Measurements from ENCODE around the gene HTT. TPM values are rescaled to one million over a fixed set of nuclear protein-coding genes. Genes with fewer than 3 reads are reported as not detected.
A peak's percentile ranks its signal among the peaks of the same experiment; 100 is the strongest.

Gene HTT
- polyA plus RNA-seq (2014; cell fraction: cytosol; rRNA removed), result 6.9 and 11.7 TPM in 2 replicates
- polyA plus RNA-seq (2014; cell fraction: nucleus; rRNA removed), result 10.7 and 22.7 TPM in 2 replicates

DNA sequence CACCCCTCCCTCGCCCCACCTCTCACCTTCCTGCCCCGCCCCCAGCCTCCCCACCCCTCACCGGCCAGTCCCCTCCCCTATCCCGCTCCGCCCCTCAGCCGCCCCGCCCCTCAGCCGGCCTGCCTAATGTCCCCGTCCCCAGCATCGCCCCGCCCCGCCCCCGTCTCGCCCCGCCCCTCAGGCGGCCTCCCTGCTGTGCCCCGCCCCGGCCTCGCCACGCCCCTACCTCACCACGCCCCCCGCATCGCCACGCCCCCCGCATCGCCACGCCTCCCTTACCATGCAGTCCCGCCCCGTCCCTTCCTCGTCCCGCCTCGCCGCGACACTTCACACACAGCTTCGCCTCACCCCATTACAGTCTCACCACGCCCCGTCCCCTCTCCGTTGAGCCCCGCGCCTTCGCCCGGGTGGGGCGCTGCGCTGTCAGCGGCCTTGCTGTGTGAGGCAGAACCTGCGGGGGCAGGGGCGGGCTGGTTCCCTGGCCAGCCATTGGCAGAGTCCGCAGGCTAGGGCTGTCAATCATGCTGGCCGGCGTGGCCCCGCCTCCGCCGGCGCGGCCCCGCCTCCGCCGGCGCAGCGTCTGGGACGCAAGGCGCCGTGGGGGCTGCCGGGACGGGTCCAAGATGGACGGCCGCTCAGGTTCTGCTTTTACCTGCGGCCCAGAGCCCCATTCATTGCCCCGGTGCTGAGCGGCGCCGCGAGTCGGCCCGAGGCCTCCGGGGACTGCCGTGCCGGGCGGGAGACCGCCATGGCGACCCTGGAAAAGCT, at the start of gene HTT, which contains the start of gene HTT-AS:
Gene HTT, plus strand, starts transcription at position 604 of the 768 bp plus-strand sequence. Its CDS starts 145 bp downstream, at position 749.
Gene HTT-AS, minus strand, starts transcription at position 461 of the 768 bp plus-strand sequence.
- DNase-seq (ENCODE audit: low spot score), result peak; percentile 91

DNA sequence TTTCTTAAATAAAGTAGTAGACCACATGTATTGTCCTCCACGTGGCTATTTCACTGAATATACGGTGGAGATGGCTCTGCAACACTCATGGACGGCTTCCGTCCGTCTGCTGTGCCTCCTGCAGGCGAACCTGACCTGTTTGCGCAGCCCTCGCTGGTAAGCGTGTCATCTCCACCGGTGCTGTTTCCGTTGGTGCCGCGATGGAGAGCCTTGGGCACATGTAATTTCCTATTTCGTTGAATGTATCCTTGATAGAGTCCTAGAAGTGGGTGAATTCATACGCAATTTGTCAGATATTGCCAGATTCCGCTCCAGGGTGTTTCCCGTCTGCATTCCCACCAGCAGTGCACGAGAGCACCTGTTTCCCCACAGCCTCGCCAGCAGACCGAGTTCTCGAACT, 48.6 kb upstream of the HTT start:
- no peak for DNase-seq (ENCODE audit: low spot score)

DNA sequence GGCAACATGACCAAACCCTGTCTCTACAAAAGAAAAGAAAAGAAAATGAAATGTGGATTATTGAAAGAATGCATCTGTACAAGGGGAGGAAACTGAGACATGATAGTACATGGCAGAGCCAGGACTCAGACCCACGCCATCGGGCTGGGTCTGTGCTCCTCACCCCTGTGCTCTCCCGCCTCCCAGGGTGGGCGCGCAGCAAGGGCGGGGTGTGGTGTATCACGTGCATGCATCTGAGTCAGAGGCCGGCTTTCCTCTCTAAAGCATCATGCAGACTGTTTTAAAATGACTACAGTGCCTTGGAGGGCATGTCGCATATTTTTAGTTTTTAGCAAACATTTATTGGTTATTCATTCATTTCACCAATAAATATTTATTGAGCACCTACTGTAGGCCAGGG, 47.9 kb upstream of the HTT start:
- no peak for DNase-seq (ENCODE audit: low spot score)

DNA sequence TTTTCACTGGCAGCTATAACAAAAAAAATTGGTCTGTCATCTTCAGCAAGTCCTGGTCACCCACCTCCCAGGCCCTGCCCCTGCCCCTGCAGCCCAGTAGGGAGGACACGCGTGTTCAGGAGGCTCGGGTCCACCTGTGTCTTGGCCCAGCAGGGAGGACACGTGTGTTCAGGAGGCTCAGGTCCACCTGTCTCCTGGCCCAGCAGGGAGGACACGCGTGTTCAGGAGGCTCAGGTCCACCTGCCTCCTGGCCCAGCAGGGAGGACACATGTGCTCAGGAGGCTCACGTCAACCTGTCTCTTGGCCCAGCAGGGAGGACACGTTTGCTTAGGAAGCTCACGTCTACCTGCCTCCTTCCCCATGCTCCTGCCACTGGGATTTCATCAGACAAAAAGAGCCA, 45.0 kb upstream of the HTT start:
- no peak for DNase-seq (ENCODE audit: low spot score)

DNA sequence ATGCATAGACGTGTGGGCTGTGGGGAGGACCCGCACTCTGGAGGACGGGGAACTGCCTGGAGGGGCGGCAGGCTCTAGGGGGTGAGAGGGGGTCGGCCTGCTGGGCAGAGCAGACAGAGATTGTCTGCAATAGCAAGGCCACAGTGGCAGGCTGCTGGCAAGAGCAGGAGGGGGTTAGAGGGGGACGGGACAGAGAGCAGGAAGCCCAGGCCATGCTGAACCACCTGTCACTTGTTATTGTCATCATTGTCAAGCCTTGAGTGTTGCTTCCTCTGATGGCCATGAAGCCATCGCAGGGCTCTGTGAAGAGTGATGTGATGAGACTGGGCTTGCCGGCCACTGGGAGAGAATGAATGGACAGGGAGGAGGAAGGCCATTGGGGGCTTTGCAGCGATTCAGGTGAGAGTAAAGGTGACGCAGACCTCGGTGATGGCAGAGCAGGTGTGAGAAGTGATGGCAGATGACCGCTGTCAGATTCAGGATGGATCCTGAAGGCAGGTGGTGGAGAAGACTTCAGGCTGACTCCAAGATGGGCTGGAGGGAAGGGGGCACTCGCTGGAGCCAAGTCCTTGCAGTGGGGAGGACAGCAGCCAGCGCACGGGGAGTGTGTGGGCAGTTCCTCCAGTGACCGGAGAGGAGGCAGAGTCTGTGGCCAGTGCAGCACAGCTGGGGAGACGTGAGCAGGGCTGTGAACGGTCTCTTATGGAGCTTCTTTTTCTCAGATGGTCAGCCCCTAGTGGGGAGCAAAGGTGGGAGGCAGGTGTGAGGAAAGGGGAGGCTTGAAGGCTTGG, 43.7 kb upstream of the HTT start:
- no peak for DNase-seq (ENCODE audit: low spot score)

DNA sequence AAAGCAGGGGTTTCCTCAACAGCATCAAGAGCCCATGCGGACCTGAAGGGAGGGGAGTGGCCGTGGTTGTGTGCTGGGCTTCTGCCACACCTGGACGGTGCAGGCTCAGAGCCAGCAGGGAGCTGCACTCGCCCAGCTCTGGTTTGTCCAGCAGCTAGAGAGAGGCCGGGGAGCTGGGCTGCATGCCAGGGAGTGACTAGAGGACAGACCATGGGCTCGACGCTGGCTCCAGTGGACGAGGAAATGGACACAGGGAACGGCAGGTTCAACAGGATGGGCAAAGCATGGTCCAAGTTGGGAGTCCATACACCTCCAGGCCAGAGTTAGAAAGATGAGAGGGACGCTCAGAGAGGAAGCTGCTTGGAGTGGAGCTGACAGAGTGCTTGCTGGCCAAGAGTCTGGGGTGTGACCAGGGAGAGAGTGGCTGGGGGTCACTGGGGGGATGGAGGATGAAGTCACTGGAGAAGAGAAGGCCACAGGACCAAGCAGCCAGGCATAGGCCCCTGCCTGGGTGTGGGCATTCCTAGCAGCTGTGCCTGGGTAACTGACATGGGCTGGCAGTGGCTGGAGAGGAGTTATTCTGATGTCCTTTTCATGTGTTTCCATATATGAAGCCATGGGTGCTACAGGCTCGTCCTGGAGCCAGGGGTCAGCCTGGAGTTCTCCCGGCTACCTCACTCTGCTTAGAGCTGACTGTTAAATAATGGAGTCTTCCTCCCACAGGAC, 43.0 kb upstream of the HTT start:
- DNase-seq (ENCODE audit: low spot score), result no peak

DNA sequence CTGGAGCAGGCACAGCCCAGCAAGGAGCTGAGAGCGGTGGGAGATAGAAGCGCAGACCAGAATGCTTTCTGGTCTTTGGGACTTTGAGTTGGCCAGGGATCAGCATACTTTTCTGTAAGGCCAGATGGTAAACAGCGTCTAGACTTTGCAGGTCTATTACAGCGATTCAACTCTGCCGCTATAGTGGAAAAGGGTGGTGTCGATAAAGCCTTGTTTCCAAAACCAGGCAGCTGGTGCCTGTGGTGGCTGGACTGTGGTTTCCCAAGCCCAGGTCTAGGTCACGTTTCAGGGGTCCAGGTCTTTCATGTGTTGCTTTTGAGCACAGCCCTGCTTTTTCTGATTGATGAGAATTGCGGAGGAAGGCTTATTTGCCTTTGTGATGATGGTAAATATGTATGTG, 40.2 kb upstream of the HTT start:
- DNase-seq (ENCODE audit: low spot score), result no peak

DNA sequence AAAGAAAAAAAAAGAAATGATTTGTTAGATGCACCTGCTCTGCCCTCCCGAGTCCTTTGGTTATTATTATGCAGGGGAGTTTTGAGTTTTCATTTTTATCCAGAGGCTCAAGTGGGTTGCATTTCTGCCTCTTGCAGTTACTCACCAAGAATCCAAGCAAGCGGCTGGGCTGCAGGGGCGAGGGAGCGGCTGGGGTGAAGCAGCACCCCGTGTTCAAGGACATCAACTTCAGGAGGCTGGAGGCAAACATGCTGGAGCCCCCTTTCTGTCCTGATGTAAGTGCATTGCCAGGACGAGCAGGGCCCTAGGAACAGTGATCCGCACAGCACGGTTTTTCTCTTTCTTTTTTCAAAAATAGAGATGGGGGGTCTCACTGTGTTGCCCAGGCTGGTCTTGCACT, 39.2 kb upstream of the HTT start:
- DNase-seq (ENCODE audit: low spot score), result no peak

DNA sequence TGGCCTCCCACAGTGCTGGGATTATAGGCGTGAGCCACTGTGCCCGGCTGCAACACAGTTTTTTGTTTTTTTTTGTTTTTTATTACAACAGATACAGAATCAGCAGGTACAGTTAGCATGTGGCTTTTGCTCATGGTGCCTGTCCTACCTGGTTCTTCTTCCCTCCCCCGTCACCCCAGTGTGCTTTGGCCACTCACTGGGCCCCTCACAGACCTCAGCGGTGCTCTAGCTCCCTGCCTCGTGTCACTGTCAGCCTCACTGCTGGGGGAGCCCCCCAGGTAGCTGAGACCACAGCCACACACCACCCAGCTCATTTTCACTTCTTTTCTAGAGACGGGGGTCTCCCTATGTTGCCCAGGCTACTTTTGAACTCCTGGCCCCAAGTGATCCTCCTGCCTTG, 38.8 kb upstream of the HTT start:
- DNase-seq (ENCODE audit: low spot score), result no peak

DNA sequence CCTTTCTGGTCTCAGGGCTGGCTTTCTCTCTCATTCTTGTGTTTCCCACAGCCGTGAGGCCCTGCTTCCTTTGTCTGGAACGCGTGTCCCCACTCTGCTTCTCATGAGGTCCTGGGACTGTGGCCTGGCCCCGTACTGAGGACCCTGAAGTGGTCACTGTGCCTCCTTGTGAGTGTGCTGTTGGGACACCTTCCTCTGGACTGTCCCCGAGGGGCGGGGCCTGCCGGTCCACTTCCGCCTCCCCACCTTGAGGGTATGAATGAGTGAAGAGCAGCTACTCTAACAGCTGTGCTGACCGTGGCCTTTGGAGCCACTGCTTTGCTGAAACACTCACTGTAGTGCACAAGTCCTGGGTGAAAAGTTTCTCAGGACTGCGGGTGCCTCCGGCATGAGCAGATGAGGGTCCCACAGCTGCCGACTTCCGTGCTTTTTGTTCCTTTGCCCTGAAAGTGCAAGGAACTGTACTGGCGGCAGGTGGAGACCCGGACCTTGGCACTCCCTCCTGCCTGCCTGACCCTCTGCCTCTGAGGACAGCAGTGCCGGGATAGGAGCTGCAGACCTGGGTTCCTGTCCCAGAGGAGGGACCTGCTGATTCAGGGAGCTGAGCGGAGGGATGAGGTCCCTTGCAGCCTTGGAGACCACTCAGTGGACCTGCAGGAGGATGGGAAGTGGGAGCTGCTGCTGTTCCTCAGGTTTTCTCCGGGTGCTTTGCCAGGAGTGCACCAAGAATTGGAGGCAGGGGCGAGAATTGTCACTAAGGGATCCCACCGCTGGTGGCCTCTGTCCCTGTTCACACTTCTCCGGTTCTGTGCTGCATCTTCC, 38.1 kb upstream of the HTT start:
- no peak for DNase-seq (ENCODE audit: low spot score)

DNA sequence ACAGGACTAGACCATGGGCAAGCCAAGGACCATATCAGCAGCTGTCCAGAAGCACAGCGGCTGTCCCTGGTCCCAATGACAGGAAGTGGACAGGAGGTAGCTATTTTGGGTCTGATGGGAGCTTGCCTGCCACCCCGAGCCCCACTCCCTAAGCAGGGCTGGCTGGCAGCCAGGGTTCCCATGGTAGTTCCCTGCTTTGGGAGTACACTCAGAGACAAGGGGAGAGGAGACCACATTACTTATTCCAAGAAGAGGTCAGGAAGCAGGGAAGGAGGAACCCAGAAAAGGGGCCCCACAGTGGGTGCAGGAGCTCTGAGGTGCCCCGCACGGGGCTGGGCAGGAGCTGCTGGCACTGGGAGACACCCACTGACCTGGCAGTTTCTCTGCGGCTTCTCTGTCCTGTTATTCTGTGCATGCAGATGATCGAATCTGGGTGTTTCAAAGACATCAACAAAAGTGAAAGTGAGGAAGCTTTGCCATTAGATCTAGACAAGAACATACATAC, 36.5 kb upstream of the HTT start:
- DNase-seq (ENCODE audit: low spot score), result no peak

DNA sequence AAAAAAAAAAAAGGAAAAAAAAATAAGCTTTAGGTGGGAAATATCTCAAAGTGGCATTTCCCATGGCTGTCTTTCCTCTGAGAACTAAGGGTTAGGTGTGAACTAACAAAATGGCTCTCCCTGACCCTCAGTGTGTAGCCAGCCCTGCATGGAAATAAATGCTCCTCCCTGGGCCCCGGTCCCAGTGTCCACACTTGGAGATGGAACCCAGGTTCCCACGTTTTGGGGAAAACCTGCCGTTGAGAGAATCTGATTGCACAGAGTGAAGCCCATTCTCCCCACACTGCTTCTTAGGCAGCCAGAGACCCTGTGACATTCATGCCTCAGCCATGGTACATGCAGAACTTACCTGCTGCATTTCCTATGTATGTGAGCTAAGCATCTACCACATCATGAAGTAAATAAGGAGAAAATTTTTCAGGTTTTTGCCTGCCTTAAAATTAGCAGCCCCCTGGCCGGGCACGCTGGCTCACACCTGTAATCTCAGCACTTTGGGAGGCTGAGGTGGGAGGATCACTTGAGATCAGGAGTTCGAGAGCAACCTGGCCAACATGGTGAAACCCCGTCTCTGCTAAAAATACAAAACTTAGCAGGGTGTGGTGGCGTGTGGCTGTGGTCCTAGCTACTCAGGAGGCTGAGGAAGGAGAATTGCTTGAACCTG, 34.6 kb upstream of the HTT start:
- DNase-seq (ENCODE audit: low spot score), result no peak

DNA sequence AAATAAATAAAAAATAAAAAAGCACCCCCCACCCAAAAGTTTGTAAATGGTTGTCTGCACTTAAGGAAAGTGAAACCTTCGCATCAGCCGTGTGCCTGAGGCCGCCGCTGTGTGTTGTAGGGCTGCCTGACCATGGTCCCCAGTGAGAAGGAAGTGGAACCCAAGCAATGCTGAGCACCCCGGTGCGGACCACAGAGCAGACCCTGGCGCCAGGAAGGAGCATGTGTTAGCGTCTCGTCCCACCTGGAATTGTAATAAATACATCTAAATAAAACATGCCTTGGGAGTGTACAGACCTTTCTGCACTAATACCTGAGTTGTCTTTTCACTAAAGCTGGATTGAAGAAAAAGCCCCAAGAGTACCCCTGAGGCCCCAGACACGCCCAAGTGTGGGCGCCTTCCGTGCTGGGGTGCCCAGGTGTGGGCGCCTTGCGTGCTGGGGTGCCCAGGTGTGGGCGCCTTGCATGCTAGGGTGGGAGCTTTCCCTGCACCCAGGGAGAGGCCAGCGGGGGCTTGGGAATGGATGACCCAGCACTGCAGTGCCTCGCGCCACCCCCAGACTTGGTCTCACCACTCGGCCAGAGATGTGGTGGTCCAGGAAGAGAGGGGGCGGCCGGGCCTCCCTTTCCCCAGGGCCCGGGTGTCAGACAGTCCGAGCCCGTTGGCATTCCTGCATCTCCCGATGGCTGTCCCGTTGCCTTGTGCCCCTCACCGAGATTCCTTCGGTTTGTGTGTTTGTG, 33.9 kb upstream of the HTT start:
- DNase-seq (ENCODE audit: low spot score), result no peak

DNA sequence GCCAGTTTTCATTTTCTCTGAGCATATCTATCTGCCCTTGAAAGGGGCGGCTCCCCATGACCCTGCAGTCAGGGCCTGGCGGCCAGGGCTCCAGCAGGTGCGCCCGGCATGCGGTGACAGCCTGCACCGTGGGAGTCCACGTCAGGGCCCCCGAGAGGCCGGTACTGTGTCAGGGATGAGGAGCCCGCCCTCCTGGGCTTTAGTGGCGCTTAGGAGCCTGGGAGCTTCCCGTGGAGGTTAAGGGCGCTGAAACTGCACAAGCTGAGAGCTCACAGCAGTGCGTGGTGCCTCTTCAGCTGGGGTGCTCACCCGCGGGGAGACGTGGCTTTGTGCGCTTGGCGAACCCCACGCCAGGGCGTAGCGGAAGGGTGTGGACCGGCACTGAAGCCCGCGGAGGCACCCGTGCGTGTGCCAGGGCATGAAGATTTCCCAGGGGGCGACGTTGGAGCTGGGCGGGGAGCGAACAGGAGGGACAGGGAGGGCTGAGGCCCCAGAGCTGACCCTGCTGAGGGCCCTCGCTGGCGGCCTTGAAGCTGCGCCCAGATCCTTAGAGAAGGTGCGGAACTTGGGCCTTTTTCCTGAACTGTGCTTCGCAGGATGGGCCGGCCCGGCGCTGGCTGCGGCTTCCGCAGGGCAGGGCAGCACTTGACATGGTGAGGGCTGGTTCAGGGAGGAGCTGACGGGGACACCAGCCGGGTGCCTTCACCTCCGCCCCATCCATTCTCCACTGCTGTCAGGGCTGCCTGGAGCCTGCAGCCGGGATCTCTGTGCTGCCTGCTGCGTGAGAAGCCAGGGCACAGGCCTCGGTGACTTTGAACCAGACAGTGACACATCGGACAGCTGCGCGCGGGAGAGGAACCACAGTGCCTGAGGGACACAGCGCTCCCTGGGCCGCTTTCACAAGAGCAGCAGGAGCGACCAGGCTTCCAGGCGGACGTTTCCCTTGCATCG, 33.0 kb upstream of the HTT start:
- DNase-seq (ENCODE audit: low spot score), result peak; percentile 52

DNA sequence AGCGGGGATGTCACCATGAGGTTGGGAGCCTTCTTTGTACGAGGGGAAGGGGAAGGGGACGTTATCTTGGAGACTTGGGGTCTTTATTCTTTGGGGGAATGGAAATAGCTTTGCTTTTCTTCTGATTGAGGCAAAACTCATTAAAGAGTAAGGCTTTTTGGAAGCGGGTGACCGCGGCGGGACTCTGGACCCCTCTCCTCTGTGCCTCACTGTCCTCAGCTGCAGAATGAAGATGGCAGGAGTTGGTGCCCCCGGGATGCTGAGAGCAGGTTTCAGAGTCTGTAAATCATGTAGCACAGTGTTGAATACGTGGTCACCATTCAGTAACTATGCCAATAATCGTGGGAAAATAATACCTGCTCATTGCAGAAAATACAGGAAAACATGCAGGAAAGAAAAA, 32.3 kb upstream of the HTT start:
- no peak for DNase-seq (ENCODE audit: low spot score)

DNA sequence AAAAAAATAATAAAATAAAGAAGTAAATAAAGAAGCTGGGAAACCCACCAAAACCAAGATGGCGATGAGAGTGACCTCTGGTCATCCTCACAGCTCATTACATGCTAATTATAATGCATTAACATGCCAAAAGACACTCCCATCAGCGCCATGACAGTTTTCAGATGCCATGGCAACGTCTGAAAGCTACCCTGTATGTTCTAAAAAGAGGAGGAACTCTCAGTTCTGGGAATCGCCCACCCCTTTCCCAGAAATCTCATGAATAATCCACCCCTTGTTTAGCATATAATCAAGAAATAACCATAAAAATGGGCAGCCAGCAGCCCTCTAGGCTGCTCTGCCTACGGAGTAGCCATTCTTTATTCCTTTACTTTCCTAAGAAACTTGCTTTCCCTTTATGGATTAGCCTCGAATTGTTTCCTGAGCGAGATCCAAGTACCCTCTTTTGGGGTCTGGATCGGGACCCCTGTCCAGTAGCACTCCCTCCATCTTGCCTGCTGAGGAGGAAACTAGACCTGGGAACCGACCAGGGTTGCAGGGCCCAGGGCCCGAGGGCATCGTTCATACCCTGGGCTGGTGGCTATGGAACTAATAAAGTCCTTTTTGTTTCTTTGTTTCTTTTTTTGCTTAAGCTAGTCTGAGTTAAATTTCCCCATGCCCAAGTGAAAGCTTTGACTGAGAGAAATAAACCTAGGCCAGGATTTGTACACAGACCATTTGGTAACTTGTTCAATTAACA, 31.0 kb upstream of the HTT start:
- no peak for DNase-seq (ENCODE audit: low spot score)

DNA sequence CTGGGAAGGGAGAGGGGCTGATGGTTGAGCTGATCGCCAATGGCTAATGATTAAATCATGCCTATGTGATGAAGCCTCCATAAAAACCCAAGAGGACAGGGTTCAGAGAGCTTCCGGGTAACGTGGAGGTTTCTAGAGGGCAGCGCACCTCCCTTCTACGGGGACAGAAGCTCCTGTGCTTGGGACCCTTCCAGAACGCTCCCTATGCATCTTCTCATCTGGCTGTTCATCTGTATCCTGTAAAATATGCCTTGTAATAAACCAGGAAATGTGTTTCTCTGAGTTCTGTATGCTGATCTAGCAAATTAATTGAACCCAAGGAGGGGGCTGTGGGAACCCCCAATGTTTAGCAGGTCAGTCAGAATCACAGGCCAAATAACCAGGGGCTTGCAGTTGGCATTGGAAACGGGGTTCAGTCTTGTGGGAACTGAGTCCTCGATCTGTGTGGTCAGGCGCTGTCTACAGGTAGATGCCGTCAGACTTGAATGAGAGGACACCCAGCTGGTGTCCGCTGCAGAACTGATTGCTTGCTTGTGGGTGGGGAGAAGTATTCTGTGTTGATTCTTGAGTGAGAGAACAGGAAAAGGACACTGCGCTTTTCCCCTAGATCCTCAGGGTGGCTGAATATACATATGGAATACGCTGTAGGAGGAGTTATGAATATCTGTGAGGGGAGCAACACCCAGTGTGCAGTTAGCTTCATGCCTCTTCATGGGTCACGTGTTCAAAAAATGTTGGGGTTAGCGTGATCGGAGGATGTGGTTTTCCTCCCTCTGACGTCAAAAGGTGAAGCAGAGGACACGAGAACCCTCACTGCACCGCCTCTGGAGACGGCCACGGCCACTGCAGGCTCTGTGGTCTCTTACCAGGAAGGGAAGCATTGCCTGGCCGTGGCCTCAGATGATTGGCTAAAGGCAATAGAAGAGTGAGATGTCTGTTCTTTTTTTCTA, 29.3 kb upstream of the HTT start:
- no peak for DNase-seq (ENCODE audit: low spot score)

Measured in SK-N-DZ (cell line).